Heart left ventricle (tissue), 13 donors: ENCODE results near the gene PKNOX1.

ENCODE experiments used
- CTCF ChIP-seq, 12 donors: fragments of 200-600 bp; sonication (generic) in 4 of 12; IDR thresholded peaks; one replicate each; pipeline versions ENCODE4 v1.5.0 to v1.8.0; 2018 to 2022; ENCODE audit warnings: antibody characterized with exemption in 12 of 12, mild to moderate bottlenecking in 5 of 12
- POLR2A ChIP-seq, 2 donors: fragments of 450-650 bp; IDR thresholded peaks; one replicate each; pipeline ENCODE4 v1.6.1; 2017; ENCODE audit warnings: antibody characterized with exemption in 2 of 2, mild to moderate bottlenecking in 2 of 2, moderate library complexity in 2 of 2
- donor health status: ischemic (EF 13 %, LVEDD 7.1; RV severe dilation, severe dysfunction).
- donor health status: DM: no; HTN: yes; CAD: no.
- donor health status: DM: no; HTN: no; CAD: no.
- donor health status: ischemic (EF 25% LVEDD 6.9; RV normal size, moderate dysfunction).
- donor health status: ischemic (EF 25% LVEDD 5.7; RV mildly dilated, moderate dysfunction).
- donor health status: ischemic (EF 35%, LVEDD 5.7; RV mildly dilated, moderate dysfunction).
- donor health status: nonischemic (EF 11% LVEDD 7.7; RV severe dilation, severe dysfunction).
- donor health status: DM: yes; HTN: yes; CAD: no.
- donor health status: PGD.
- donor health status: ischemic (EF 29% LVEDD 5.4; RV normal size, mild dysfunction).
- donor health status: nonischemic (EF 23%, LVEDD 6.1; RV moderate dilation, normal function).

GRCh38 chr21:43020177-43020576 is 45.8 kb downstream of the PKNOX1 start:
- TF ChIP-seq CTCF (IDR thresholded peaks at IDR 0.05) (no peak), POLR2A (IDR thresholded peaks at IDR 0.05) (no peak)
